Transverse colon (tissue), 4 donors: ENCODE results near the gene SCGB3A2. TPM values are rescaled to one million over a fixed set of nuclear protein-coding genes. Genes with fewer than 3 reads are reported as not detected.

Experiments
- DNase-seq: peaks from one replicate; pipeline ENCODE4 v3.0.0-alpha.2; 2019
- H3K27ac ChIP-seq, 4 donors: fragments of 200-600 bp; sonication (generic); 2 replicates each; pipeline ENCODE4 v1.5.1; 2016 to 2018; ENCODE audit warnings: inconsistent platforms in 4 of 4
- H3K27me3 ChIP-seq: fragments of 200-600 bp; sonication (generic); 2 replicates; pipeline ENCODE4 v1.5.1; 2017; ENCODE audit warnings: inconsistent platforms
- H3K36me3 ChIP-seq, 4 donors: fragments of 200-600 bp; sonication (generic); 2 replicates each; pipeline ENCODE4 v1.5.1; 2017 to 2019; ENCODE audit warnings: inconsistent platforms in 4 of 4
- H3K4me1 ChIP-seq, 4 donors: fragments of 200-600 bp; sonication (generic); 2 replicates each; pipeline ENCODE4 v1.5.1; 2017 to 2020; ENCODE audit warnings: inconsistent platforms in 4 of 4
- H3K4me3 ChIP-seq, 4 donors: fragments of 200-600 bp; sonication (generic); 1 replicate in 1 of 4; 2 replicates in 3 of 4; pipeline versions ENCODE4 v1.5.1 to v1.6.1; 2017 to 2019; ENCODE audit warnings: inconsistent platforms in 4 of 4
- H3K9me3 ChIP-seq, 2 donors: fragments of 200-600 bp; sonication (generic); 2 replicates each; pipeline ENCODE4 v1.5.1; 2017 to 2019; ENCODE audit warnings: inconsistent platforms in 2 of 2
- CTCF ChIP-seq, 5 experiments: fragments of 200-600 bp in 3 of 5; fragments of 450-650 bp in 2 of 5; sonication (generic) in 3 of 5; IDR thresholded peaks; 1 replicate in 2 of 5; 2 replicates in 3 of 5; pipeline ENCODE4 v1.5.1; 2016 to 2017; ENCODE audit warnings: antibody characterized with exemption in 5 of 5, inconsistent platforms in 3 of 5, mild to moderate bottlenecking in 2 of 5, moderate library complexity in 1 of 5
- EP300 ChIP-seq: sonication (generic); formaldehyde crosslinking; IDR thresholded peaks from one replicate; pipeline ENCODE4 v1.6.1; 2017; ENCODE audit warnings: antibody characterized with exemption, low read depth
- POLR2A ChIP-seq: fragments of 450-650 bp; IDR thresholded peaks from one replicate; pipeline ENCODE4 v1.6.1; 2016; ENCODE audit warnings: antibody characterized with exemption, mild to moderate bottlenecking, moderate library complexity
- POLR2AphosphoS5 ChIP-seq, 3 donors: sonication (generic); formaldehyde crosslinking; IDR thresholded peaks; one replicate each; pipeline ENCODE4 v1.6.1; 2016; ENCODE audit warnings: antibody characterized with exemption in 3 of 3
- WGBS, 2 donors: methylation state at CpG; one replicate each; pipeline ENCODE4 v1.1.5; 2018; ENCODE audit warnings: low coverage in 1 of 2; 5-methylcytosine and 5-hydroxymethylcytosine counted together
- in situ Hi-C, 4 donors: fragments of 200-750 bp; cut with MboI; loops; one replicate each; pipeline versions ENCODE4 v1.15.0 to v1.15.1; 2017; ENCODE audit warnings: low sequenced_read_pairs in 3 of 4, low pct_ligation_motif_present in 1 of 4, low pct_unique_long_range_greater_than_20kb in 1 of 4
- intact Hi-C: fragments of 100-400 bp; cut with DNase I; formaldehyde crosslinking; loops from one replicate; pipeline ENCODE4 v1.15.1; 2023; ENCODE audit warnings: low total_unique reads
- total RNA-seq, 4 donors: library from RNA; depleted of rRNA; stranded (reverse); fragments of >200 nt; gene quantifications; one replicate each; pipeline ENCODE4 v1.1.0, GENCODE V29; 2016

The SCGB3A2 gene
- total RNA-seq, 4 donors from 2014 or later, result not detected

- Histone ChIP-seq H3K36me3 (no peaks in the 10 kb centered on the region), H3K4me1 (peaks cover 0 to 3% (median 0%) of the 10 kb centered on the region in 4 donors), H3K27me3 (no peaks in the 10 kb centered on the region), H3K4me3 (no peak overlapping the region), H3K9me3 (no peaks in the 10 kb centered on the region), H3K27ac (no peak overlapping the region)
- no peak for DNase-seq
- 50 to 54% methylated on average over 1 to 3 of the region's 3 CpGs for WGBS, 2 donors
- in situ Hi-C loops, result loop anchor here in 2 of 4 donors (25.0 kb wide), 1 partner anchor 258 kb away; no protein-coding TSS in a partner anchor
- intact Hi-C loops, result no loop called here
- no peak for TF ChIP-seq POLR2A
- no peak for TF ChIP-seq EP300
- no peak for TF ChIP-seq CTCF (IDR thresholded peaks at IDR 0.05)
- no peak for TF ChIP-seq POLR2AphosphoS5 (IDR thresholded peaks at IDR 0.05)
Observed at GRCh38 chr5:147854331-147854730, 24.2 kb upstream of the SCGB3A2 start.

- H3K27me3 ChIP-seq, result no peaks in the 10 kb centered on the region
Observed at GRCh38 chr5:147854894-147855773, 23.4 kb upstream of the SCGB3A2 start.

GRCh38 chr5:147855774-147856069 lies 22.8 kb upstream of the SCGB3A2 start:
- WGBS, 2 donors, result 43 to 56% methylated on average over 4 of the region's 4 CpGs
- no peaks in the 10 kb centered on the region for H3K27me3 ChIP-seq
- intact Hi-C loops (no loop called here), in situ Hi-C loops (loop anchor here in 2 of 4 donors (25.0 kb wide), 1 partner anchor 257 kb away; no protein-coding TSS in a partner anchor)
- TF ChIP-seq EP300 (no peak), POLR2AphosphoS5 (IDR thresholded peaks at IDR 0.05) (no peak), CTCF (IDR thresholded peaks at IDR 0.05) (no peak), POLR2A (no peak)
- H3K4me3 ChIP-seq, result no peak overlapping the region
- no peak overlapping the region for H3K27ac ChIP-seq
- DNase-seq, result no peak
- H3K36me3 ChIP-seq, result no peaks in the 10 kb centered on the region
- H3K9me3 ChIP-seq, result no peaks in the 10 kb centered on the region
- peaks cover 0 to 11% (median 4%) of the 10 kb centered on the region in 4 donors for H3K4me1 ChIP-seq

More at GRCh38 chr5:147854894-147855773, 23.4 kb upstream of the SCGB3A2 start:
- 64 to 70% methylated on average over 10 to 11 of the region's 11 CpGs for WGBS, 2 donors
- TF ChIP-seq CTCF (IDR thresholded peaks at IDR 0.05) (no peak), POLR2AphosphoS5 (IDR thresholded peaks at IDR 0.05) (no peak), EP300 (no peak), POLR2A (no peak)
- Histone ChIP-seq H3K27ac (no peak overlapping the region), H3K4me3 (no peak overlapping the region), H3K9me3 (no peaks in the 10 kb centered on the region), H3K36me3 (no peaks in the 10 kb centered on the region), H3K4me1 (peaks cover 0 to 9% (median 2%) of the 10 kb centered on the region in 4 donors)
- in situ Hi-C loops, result loop anchor here in 2 of 4 donors (25.0 kb wide), 1 partner anchor 257 kb away; no protein-coding TSS in a partner anchor
- no peak for DNase-seq
- intact Hi-C loops, result no loop called here

- H3K4me3 ChIP-seq, result no peak overlapping the region
- intact Hi-C loops (no loop called here), in situ Hi-C loops (loop anchor here in 2 of 4 donors (25.0 kb wide), 1 partner anchor 256 kb away; no protein-coding TSS in a partner anchor)
- no peak overlapping the region for H3K27ac ChIP-seq
- TF ChIP-seq CTCF (IDR thresholded peaks at IDR 0.05), result no peak
- TF ChIP-seq EP300, result no peak
- TF ChIP-seq POLR2A, result no peak
- TF ChIP-seq POLR2AphosphoS5 (IDR thresholded peaks at IDR 0.05), result no peak
- H3K4me1 ChIP-seq, result peaks cover 0 to 11% (median 4%) of the 10 kb centered on the region in 4 donors
- no peak for DNase-seq
- H3K36me3 ChIP-seq, result no peaks in the 10 kb centered on the region
- no peaks in the 10 kb centered on the region for H3K27me3 ChIP-seq
- H3K9me3 ChIP-seq, result no peaks in the 10 kb centered on the region
Observed at GRCh38 chr5:147856801-147857200, 21.7 kb upstream of the SCGB3A2 start.
